ENCODE data around the gene NOP56. TPM values are rescaled to one million over a fixed set of nuclear protein-coding genes. Genes with fewer than 3 reads are reported as not detected.

NOP56 gene
- total and polyA plus RNA-seq, 2 of the 8 experiments (the other 6 are each of a cell fraction or from before 2014, with no cell fraction given) = 391 to 677 TPM

DNA sequence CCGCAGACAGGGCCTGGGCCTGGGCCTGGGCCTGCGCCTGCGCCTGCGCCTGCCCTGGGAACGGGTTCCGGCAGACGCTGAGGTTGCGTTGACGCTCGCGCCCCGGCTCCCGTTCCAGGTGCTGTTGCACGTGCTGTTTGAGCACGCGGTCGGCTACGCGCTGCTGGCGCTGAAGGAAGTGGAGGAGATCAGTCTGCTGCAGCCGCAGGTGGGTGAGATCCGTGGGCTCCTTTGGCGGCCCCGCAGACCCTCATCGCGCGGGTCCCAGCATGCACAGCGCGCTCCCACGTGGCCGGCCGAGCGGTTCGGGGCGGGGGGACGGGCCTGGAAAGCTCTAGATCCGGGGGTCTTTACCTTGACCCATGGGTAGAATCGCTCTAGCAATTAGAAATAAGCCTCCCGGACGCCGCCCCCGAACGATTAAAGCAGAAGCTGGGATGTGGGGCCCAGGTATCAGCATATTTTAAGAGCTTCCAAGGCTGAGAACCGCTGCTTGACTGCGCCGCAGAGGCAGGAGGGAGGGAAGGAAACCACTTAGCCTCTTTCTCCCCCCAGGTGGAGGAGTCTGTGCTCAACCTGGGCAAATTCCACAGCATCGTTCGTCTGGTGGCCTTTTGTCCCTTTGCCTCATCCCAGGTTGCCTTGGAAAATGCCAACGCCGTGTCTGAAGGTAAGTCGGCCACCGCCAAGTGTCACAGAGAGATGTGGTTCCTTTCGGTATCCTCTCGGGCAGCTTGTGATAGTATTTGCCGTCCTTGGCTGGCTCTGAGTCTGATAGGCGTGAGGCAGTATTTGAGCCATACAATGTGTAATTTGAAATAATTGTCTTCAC is 508 bp downstream of the NOP56 start (continued):
- peak; percentile 14 for TF ChIP-seq KDM4A (IDR thresholded peaks at IDR 0.05; ENCODE audit: low read depth, low read length, severe bottlenecking)
- TF ChIP-seq KDM5A (IDR thresholded peaks at IDR 0.05; ENCODE audit: low read length) = no peak
- TF ChIP-seq SIRT6 (IDR thresholded peaks at IDR 0.05; ENCODE audit: low read length) = no peak
- no peak for TF ChIP-seq TAF1 (IDR thresholded peaks at IDR 0.05; ENCODE audit: low read depth, low read length)
- no peak for TF ChIP-seq TCF12 (IDR thresholded peaks at IDR 0.05; ENCODE audit: low read depth, low read length)
- no peak for TF ChIP-seq HDAC6 (IDR thresholded peaks at IDR 0.05; ENCODE audit: low read depth, low read length)
- no peak for TF ChIP-seq RXRA (IDR thresholded peaks at IDR 0.05; ENCODE audit: insufficient read depth, low read depth, low read length)
- no peak for TF ChIP-seq TEAD4 (IDR thresholded peaks at IDR 0.05; ENCODE audit: low read depth, low read length)
- TF ChIP-seq BCL11A (IDR thresholded peaks at IDR 0.05; ENCODE audit: low read depth in 2 of 2, low read length in 2 of 2) = no peak
- TF ChIP-seq, protein P1, sequence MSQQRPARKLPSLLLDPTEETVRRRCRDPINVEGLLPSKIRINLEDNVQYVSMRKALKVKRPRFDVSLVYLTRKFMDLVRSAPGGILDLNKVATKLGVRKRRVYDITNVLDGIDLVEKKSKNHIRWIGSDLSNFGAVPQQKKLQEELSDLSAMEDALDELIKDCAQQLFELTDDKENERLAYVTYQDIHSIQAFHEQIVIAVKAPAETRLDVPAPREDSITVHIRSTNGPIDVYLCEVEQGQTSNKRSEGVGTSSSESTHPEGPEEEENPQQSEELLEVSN (IDR thresholded peaks at IDR 0.05) = peak; percentile 51
- TF ChIP-seq ZNF274 (IDR thresholded peaks at IDR 0.05; ENCODE audit: borderline replicate concordance, extremely low read depth, low read length) = no peak
- no peak for TF ChIP-seq CTBP2 (IDR thresholded peaks at IDR 0.05; ENCODE audit: borderline replicate concordance, insufficient read depth, insufficient read length, low read length)
- TF ChIP-seq, protein P2, sequence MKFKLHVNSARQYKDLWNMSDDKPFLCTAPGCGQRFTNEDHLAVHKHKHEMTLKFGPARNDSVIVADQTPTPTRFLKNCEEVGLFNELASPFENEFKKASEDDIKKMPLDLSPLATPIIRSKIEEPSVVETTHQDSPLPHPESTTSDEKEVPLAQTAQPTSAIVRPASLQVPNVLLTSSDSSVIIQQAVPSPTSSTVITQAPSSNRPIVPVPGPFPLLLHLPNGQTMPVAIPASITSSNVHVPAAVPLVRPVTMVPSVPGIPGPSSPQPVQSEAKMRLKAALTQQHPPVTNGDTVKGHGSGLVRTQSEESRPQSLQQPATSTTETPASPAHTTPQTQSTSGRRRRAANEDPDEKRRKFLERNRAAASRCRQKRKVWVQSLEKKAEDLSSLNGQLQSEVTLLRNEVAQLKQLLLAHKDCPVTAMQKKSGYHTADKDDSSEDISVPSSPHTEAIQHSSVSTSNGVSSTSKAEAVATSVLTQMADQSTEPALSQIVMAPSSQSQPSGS (IDR thresholded peaks at IDR 0.05; ENCODE audit: low read length) = no peak
- TF ChIP-seq RFX5 (IDR thresholded peaks at IDR 0.05; ENCODE audit: borderline replicate concordance, low read depth, low read length) = no peak
